K562 (cell line): Measurements from ENCODE around the gene HSD11B1. TPM values are rescaled to one million over a fixed set of nuclear protein-coding genes. Genes with fewer than 3 reads are reported as not detected.

ENCODE experiments used
- ATAC-seq: fragments of 200-7000 bp; cut with Tn5 transposase; 3 replicates; pipeline ENCODE4 v1.9.1; 2020; ENCODE audit warnings: moderate library complexity
- BruUV-seq: library from RNA; stranded (reverse); fragments of 400-500 nt; replicated peaks from 2 replicates; lab custom pipeline; 2021; lab: Mats Ljungman, UMichigan
- CTCF ChIA-PET: fragments of 300-600 bp; formaldehyde crosslinking; extraction: SDS; loops from one replicate; lab custom pipeline; 2021; ENCODE audit warnings: low intra/inter-chr PET ratio; lab: Yijun Ruan, JAX
- POLR2A ChIA-PET: fragments of 300-600, 350-650 bp; sonication (Branson Sonifier 250); formaldehyde crosslinking; extraction: SDS; loops from one replicate; lab custom pipeline; 2021; ENCODE audit warnings: antibody characterized with exemption, inconsistent platforms; lab: Yijun Ruan, JAX
- DNase-seq, 4 experiments: peaks; one replicate each; pipeline versions ENCODE4 v3.0.0 to v3.0.0-alpha.2; 2011 to 2018; ENCODE audit warnings: low spot score in 3 of 4, mixed read lengths in 3 of 4; ENCODE audit errors: extremely low read depth in 1 of 4
- FAIRE-seq: peaks from 2 replicates; lab custom pipeline; 2011; peaks lifted over from hg19 to GRCh38; lab: Jason Lieb, UNC
- H2AFZ ChIP-seq: 2 replicates; pipeline ENCODE4 v1.6.0; 2011; ENCODE audit warnings: low read depth, low read length, control low read depth, inconsistent platforms
- H3K27ac ChIP-seq: fragments of 200-600 bp; 3 replicates; pipeline ENCODE4 v1.8.0; 2011; ENCODE audit warnings: low read depth, mild to moderate bottlenecking, control low read depth, inconsistent platforms, low read length, moderate library complexity, mixed read lengths; ENCODE audit errors: extremely low read depth
- H3K27me3 ChIP-seq, 2 experiments: fragments of 300-600 bp in 1 of 2; 2 replicates in 1 of 2; 3 replicates in 1 of 2; pipeline versions ENCODE4 v1.6.0 to v1.8.0; 2011; ENCODE audit warnings: inconsistent platforms in 2 of 2, low read length in 2 of 2, mild to moderate bottlenecking in 1 of 2, mixed read lengths in 1 of 2, moderate library complexity in 1 of 2; ENCODE audit not compliant: control insufficient read depth in 2 of 2, insufficient read depth in 2 of 2
- H3K36me3 ChIP-seq: fragments of 300-600 bp; 3 replicates; pipeline ENCODE4 v1.8.0; 2011; ENCODE audit warnings: mild to moderate bottlenecking, low read length, inconsistent platforms; ENCODE audit not compliant: control insufficient read depth, insufficient read depth
- H3K4me1 ChIP-seq, 2 experiments: fragments of 200-600 bp in 1 of 2; replicated peaks in 1 of 2; 2 replicates in 1 of 2; 3 replicates in 1 of 2; pipeline versions ENCODE4 v1.5.1 to v1.8.0; 2011; ENCODE audit warnings: inconsistent platforms in 2 of 2, low read length in 2 of 2, mild to moderate bottlenecking in 1 of 2, mixed read lengths in 1 of 2, moderate library complexity in 1 of 2; ENCODE audit not compliant: control insufficient read depth in 2 of 2, insufficient read depth in 2 of 2
- H3K4me2 ChIP-seq: 2 replicates; pipeline ENCODE4 v1.6.1; 2011; ENCODE audit warnings: low read length, control low read depth, inconsistent platforms, mixed read lengths; ENCODE audit not compliant: insufficient read depth
- H3K4me3 ChIP-seq: fragments of 200-600 bp; sonication (generic), shearing (Covaris generic); 2 replicates; pipeline ENCODE4 v1.5.1; 2016; ENCODE audit warnings: control low read depth, inconsistent platforms
- H3K79me2 ChIP-seq: fragments of 200-600 bp; 3 replicates; pipeline ENCODE4 v1.8.0; 2011; ENCODE audit warnings: low read length, inconsistent platforms; ENCODE audit not compliant: control insufficient read depth, insufficient read depth
- H3K9ac ChIP-seq, 2 experiments: 2 replicates each; pipeline versions ENCODE4 v1.6.0 to v1.6.1; 2011; ENCODE audit warnings: low read depth in 2 of 2, low read length in 2 of 2, control low read depth in 1 of 2, inconsistent platforms in 1 of 2, mild to moderate bottlenecking in 1 of 2, mixed read lengths in 1 of 2; ENCODE audit not compliant: insufficient read depth in 1 of 2
- H3K9me1 ChIP-seq: one replicate; pipeline ENCODE4 v1.6.0; 2011; ENCODE audit warnings: inconsistent platforms, mild to moderate bottlenecking, low read length, moderate library complexity; ENCODE audit not compliant: control insufficient read depth, insufficient read depth
- H3K9me3 ChIP-seq: replicated peaks from 2 replicates; pipeline ENCODE4 v1.5.1; 2011; ENCODE audit warnings: low read depth, low read length, inconsistent platforms; ENCODE audit not compliant: control insufficient read depth, insufficient read depth
- H4K20me1 ChIP-seq: replicated peaks from 2 replicates; pipeline ENCODE4 v1.6.1; 2011; ENCODE audit warnings: low read length, inconsistent platforms, mixed read lengths; ENCODE audit not compliant: control insufficient read depth, insufficient read depth
- CBX2 ChIP-seq: fragments of 200-600 bp; sonication (generic); IDR thresholded peaks from one replicate; pipeline ENCODE4 v1.6.1; 2012; ENCODE audit warnings: mild to moderate bottlenecking, low read length, inconsistent platforms; ENCODE audit not compliant: insufficient read depth, poor library complexity, severe bottlenecking
- EWSR1 ChIP-seq: fragments of 450-650 bp; IDR thresholded peaks from 2 replicates; pipeline ENCODE4 v1.6.1; 2018; ENCODE audit warnings: borderline replicate concordance, mild to moderate bottlenecking, low read depth, moderate library complexity; ENCODE audit not compliant: partially characterized antibody
- GMEB1 ChIP-seq: fragments of 250-450 bp; sonication (Bioruptor Pico); IDR thresholded peaks from 2 replicates; pipeline ENCODE4 v1.4.0; 2020; ENCODE audit warnings: mild to moderate bottlenecking
- ILK ChIP-seq: fragments of 450-650 bp; IDR thresholded peaks from 2 replicates; pipeline ENCODE4 v1.6.1; 2016; ENCODE audit warnings: missing genetic modification characterization, low read depth, mild to moderate bottlenecking, missing compliant biosample characterization, moderate library complexity, borderline replicate concordance
- MITF ChIP-seq: IDR thresholded peaks from 2 replicates; pipeline ENCODE4 v1.6.1; 2014; ENCODE audit warnings: antibody characterized with exemption
- SNIP1 ChIP-seq: fragments of 450-650 bp; IDR thresholded peaks from 2 replicates; pipeline ENCODE4 v1.7.1; 2017; ENCODE audit warnings: low read depth, mild to moderate bottlenecking
- STAT5B ChIP-seq: fragments of 250-450 bp; sonication (Bioruptor Pico); IDR thresholded peaks from 2 replicates; pipeline ENCODE4 v1.8.0; 2021; ENCODE audit warnings: mild to moderate bottlenecking, inconsistent platforms
- TAL1 ChIP-seq: fragments of 450-650 bp; IDR thresholded peaks from 2 replicates; pipeline ENCODE4 v1.6.1; 2016; ENCODE audit warnings: mild to moderate bottlenecking
- TCFL5 ChIP-seq: fragments of 250-450 bp; sonication (Bioruptor Pico); conservative IDR thresholded peaks from 2 replicates; pipeline ENCODE4 v1.6.1; 2021; ENCODE audit warnings: mild to moderate bottlenecking, moderate library complexity, matching md5 sums
- TFAM ChIP-seq: fragments of 250-450 bp; sonication (Bioruptor Pico); conservative IDR thresholded peaks from 2 replicates; pipeline ENCODE4 v1.5.0; 2021; ENCODE audit warnings: mild to moderate bottlenecking, moderate library complexity
- ZNF124 ChIP-seq: sonication (generic); formaldehyde crosslinking; IDR thresholded peaks from 2 replicates; pipeline ENCODE4 v1.8.1; 2022; ENCODE audit warnings: missing genetic modification reagents
- ZNF197 ChIP-seq: fragments of 200-800 bp; sonication (Bioruptor generic); IDR thresholded peaks from 2 replicates; pipeline ENCODE4 v1.6.1; 2016; ENCODE audit warnings: low read depth, missing genetic modification characterization, missing compliant biosample characterization
- ZNF445 ChIP-seq: fragments of 250-450 bp; sonication (Bioruptor Pico); IDR thresholded peaks from 2 replicates; pipeline ENCODE4 v1.4.0; 2020; ENCODE audit warnings: low read depth, mild to moderate bottlenecking, moderate library complexity
- ZSCAN29 ChIP-seq: fragments of 450-650 bp; IDR thresholded peaks from 2 replicates; pipeline ENCODE4 v1.6.1; 2017
- WGBS: fragments of 100-300 bp; shearing (Covaris generic); methylation state at CpG from one replicate; pipeline ENCODE4 v1.1.6; 2016; ENCODE audit warnings: low coverage, mixed read lengths; ENCODE audit not compliant: insufficient coverage; ENCODE audit errors: missing lambda C conversion rate; 5-methylcytosine and 5-hydroxymethylcytosine counted together
- in situ Hi-C: fragments of 300-500 bp; cut with MboI; formaldehyde crosslinking; loops from 4 replicates; pipeline ENCODE4 v1.15.0; 2018; ENCODE audit warnings: inconsistent platforms, mixed read lengths
- intact Hi-C: fragments of 100-400 bp; cut with micrococcal nuclease; formaldehyde crosslinking; loops from 2 replicates; pipeline ENCODE4 v1.14.2; 2022
- polyA plus RNA-seq, 8 experiments: library from polyadenylated mRNA; depleted of rRNA in 4 of 8; stranded (reverse) in 5 of 8; unstranded in 3 of 8; fragments of >200 nt; fragmentation: Nextera tagmentation in 2 of 8; fragmentation: Illumina TruSeq in 1 of 8; extraction: Ambion mirVana in 2 of 8; extraction: Trizol in 1 of 8; gene quantifications; 2 replicates each; pipeline versions ENCODE4 v1.2.1 to v1.2.3, GENCODE V29; 2011 to 2014; ENCODE audit warnings: inconsistent platforms in 1 of 8, missing spikeins in 1 of 8
- total RNA-seq, 7 experiments: library from RNA; depleted of rRNA in 6 of 7; stranded (reverse); fragments of >200 nt in 6 of 7; fragmentation: Illumina TruSeq in 2 of 7; extraction: Trizol in 2 of 7; gene quantifications; 2 replicates each; pipeline versions ENCODE4 v1.2.1 to v1.2.3, GENCODE V29; 2011 to 2021; ENCODE audit warnings: low replicate concordance in 1 of 7
- TF ChIP-seq, protein P1 (sequence below): fragments of 250-450 bp; sonication (Bioruptor Pico); IDR thresholded peaks from 2 replicates; pipeline ENCODE4 v1.5.0; 2021; ENCODE audit warnings: mild to moderate bottlenecking, moderate library complexity

HSD11B1 gene
- total and polyA plus RNA-seq, 9 of the 15 experiments (the other 6 are each of a cell fraction or from before 2014, with no cell fraction given): 0.04 to 0.16 TPM; not detected in 7

GRCh38 chr1:209772126-209772525, 67.5 kb downstream of the HSD11B1 start:
- Histone ChIP-seq H3K4me3 (no peak overlapping the region), H3K4me1 (no peaks in the 10 kb centered on the region; a peak in 2 of 5 replicates), H3K27ac (no peak overlapping the region), H3K9me1 (no peaks in the 10 kb centered on the region), H3K79me2 (no peaks in the 10 kb centered on the region), H2AFZ (no peak overlapping the region), H3K4me2 (no peak overlapping the region), H3K27me3 (peaks cover 3 to 21% of the 10 kb centered on the region in 2 experiments; a peak in 4 of 5 replicates), H3K36me3 (no peaks in the 10 kb centered on the region), H3K9me3 (no peaks in the 10 kb centered on the region; the same call in 1 of the 2 replicates), H4K20me1 (no peaks in the 10 kb centered on the region), H3K9ac (no peak overlapping the region)
- no peak for TF ChIP-seq TCFL5 (CRISPR knock-in tag)
- no peak for TF ChIP-seq SNIP1
- TF ChIP-seq CBX2: no peak
- no peak for TF ChIP-seq ZNF445 (CRISPR knock-in tag)
- TF ChIP-seq EWSR1: no peak
- TF ChIP-seq STAT5B (CRISPR knock-in tag): no peak
- no peak for TF ChIP-seq ZSCAN29
- TF ChIP-seq MITF: no peak
- no peak for TF ChIP-seq ZNF124 (CRISPR knock-in tag)
- no peak for TF ChIP-seq ZNF197 (CRISPR knock-in tag)
- no peak for TF ChIP-seq GMEB1 (CRISPR knock-in tag)
- no peak for TF ChIP-seq ILK (tag)
- no peak for TF ChIP-seq TAL1
- TF ChIP-seq TFAM (CRISPR knock-in tag): no peak
- TF ChIP-seq, protein P1, sequence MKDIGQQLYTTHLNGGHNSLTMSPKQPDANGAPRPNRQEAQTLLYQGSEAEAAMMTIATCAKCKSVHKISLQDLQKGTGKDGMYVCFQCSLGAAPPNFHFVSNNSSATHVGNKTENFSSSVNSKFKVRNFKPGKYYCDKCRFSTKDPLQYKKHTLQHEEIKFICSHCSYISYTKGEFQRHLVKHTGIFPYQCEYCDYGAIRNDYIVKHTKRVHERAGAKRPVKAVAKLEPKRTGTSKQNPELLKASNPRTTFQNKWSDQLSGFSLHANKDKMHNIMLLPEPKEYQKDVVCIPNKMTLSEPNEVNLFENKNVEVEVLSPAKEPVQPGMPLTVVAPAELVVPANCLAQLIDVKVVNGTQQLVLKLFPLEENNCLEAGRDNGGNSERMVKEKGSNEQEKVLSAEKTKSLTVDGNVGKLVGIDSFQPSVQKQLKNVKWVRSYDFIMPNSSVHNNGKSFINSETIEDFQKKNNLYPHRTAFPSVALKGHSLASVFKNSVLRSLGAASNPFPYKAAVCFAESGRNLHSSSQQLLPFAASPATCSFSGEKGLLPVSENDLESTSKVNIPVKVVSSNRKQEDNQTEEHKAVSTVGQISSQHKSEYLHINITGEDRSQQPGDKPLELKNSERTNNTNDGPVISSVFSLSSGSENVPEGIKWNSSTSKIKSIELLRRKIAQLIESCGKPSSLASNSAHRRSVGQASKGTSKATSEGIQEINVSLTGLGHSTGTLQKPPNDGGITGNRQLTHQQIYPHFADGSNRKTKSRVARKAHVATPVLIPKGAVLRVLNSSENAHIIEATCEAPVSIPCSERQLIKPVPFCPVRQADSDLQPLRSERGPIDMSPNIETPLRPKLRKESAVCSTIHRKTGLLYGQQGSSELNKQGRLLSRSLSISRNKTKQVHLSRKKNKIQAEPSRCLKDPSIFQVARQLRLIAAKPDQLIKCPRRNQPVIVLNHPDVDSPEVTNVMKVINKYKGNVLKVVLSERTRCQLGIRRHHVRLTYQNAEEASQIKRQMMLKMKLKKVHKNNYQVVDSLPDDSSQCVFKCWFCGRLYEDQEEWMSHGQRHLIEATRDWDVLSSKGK: no peak
- ChIA-PET POLR2A (interaction anchor here (0.6 to 1.5 kb wide), 4 partner anchors 8 to 39 kb away, joined by 3 to 7 read pairs (median 3); partner anchors contain the start of gene C1orf74), CTCF (interaction anchor here (0.6 kb wide), 1 partner anchor 1853 kb away, joined by 4 read pairs; no protein-coding TSS in a partner anchor)
- no peak for ATAC-seq
- FAIRE-seq: no peak
- DNase-seq: no peak
- in situ Hi-C loops: no loop called here
- intact Hi-C loops: no loop called here
- no TSS peak for BruUV-seq
- WGBS: 1% methylated on average over 6 of the region's 6 CpGs
